Measurements from ENCODE around the gene MPPED2.

- TF ChIP-seq ZBTB33 (IDR thresholded peaks at IDR 0.05; ENCODE audit: extremely low read depth, insufficient replicate concordance, low read length) (no peak), MAX (IDR thresholded peaks at IDR 0.05) (no peak), POLR2AphosphoS5 (IDR thresholded peaks at IDR 0.05; ENCODE audit: low read depth, low read length) (no peak), SIN3A (IDR thresholded peaks at IDR 0.05; ENCODE audit: low read depth) (no peak), REST (IDR thresholded peaks at IDR 0.05; ENCODE audit: low read depth) (no peak), CTCF (IDR thresholded peaks at IDR 0.05 in 2 of 3, conservative IDR thresholded peaks at IDR 0.05 in 1 of 3; ENCODE audit: borderline replicate concordance in 1 of 3, insufficient read depth in 1 of 3, low read depth in 2 of 3, low read length in 2 of 3) (no peak), RAD21 (IDR thresholded peaks at IDR 0.05; ENCODE audit: low read depth) (no peak), POLR2A (IDR thresholded peaks at IDR 0.05; ENCODE audit: borderline replicate concordance, extremely low read depth, insufficient read depth, insufficient read length) (no peak), ELF1 (IDR thresholded peaks at IDR 0.05; ENCODE audit: borderline replicate concordance, low read depth) (no peak)
Observed at GRCh38 chr11:30610628-30611027, 24.5 kb upstream of the MPPED2 start.
